Activated B cell treated with CpG ODN at 0.5 μM for 24 hours (primary cell): ENCODE measurements around the gene GMEB2. TPM values are rescaled to one million over a fixed set of nuclear protein-coding genes. Genes with fewer than 3 reads are reported as not detected.
A peak's percentile ranks its signal among the peaks of the same experiment; 100 is the strongest.

ENCODE experiments used
- ATAC-seq: fragments of 200-7000 bp; cut with Tn5 transposase; one replicate; pipeline ENCODE4 v1.10.0; 2021; ENCODE audit warnings: low read depth, mild to moderate bottlenecking, moderate library complexity
- CTCF ChIA-PET: fragments of 350-600 bp; sonication (Branson Sonifier 250); formaldehyde crosslinking; loops from one replicate; lab custom pipeline; 2021; ENCODE audit warnings: antibody characterized with exemption; lab: Charles Lee
- POLR2A ChIA-PET: fragments of 350-600 bp; sonication (Branson Sonifier 250); formaldehyde crosslinking; loops from one replicate; lab custom pipeline; 2021; ENCODE audit warnings: antibody characterized with exemption; lab: Charles Lee
- DNase-seq: peaks from one replicate; pipeline ENCODE4 v3.0.0; 2022
- H3K27ac Mint-ChIP-seq: one replicate; pipeline ENCODE4 v1.8.0; 2020; ENCODE audit warnings: mixed read lengths
- H3K27me3 Mint-ChIP-seq: one replicate; pipeline ENCODE4 v1.8.0; 2021; ENCODE audit warnings: mixed read lengths
- H3K36me3 Mint-ChIP-seq: one replicate; pipeline ENCODE4 v1.8.0; 2021; ENCODE audit warnings: low read depth, mixed read lengths
- H3K4me1 Mint-ChIP-seq: one replicate; pipeline ENCODE4 v1.8.0; 2021; ENCODE audit warnings: mixed read lengths
- H3K4me3 Mint-ChIP-seq: one replicate; pipeline ENCODE4 v1.8.0; 2020; ENCODE audit warnings: mild to moderate bottlenecking, mixed read lengths
- H3K9me3 Mint-ChIP-seq: one replicate; pipeline ENCODE4 v1.8.0; 2020; ENCODE audit warnings: mixed read lengths
- intact Hi-C: fragments of 100-400 bp; cut with micrococcal nuclease; formaldehyde crosslinking; loops from one replicate; pipeline ENCODE4 v1.15.1; 2024
- total RNA-seq: library from RNA; stranded (reverse); gene quantifications from 2 replicates; pipeline ENCODE4 v1.2.3, GENCODE V29; 2022
- TF ChIP-seq, protein P1 (sequence below): fragments of 200-600 bp; IDR thresholded peaks from one replicate; pipeline ENCODE4 v1.8.0; 2022; ENCODE audit warnings: antibody characterized with exemption, mild to moderate bottlenecking

The GMEB2 gene
- total RNA-seq, 1 donor from 2014 or later: 16.9 TPM

DNA sequence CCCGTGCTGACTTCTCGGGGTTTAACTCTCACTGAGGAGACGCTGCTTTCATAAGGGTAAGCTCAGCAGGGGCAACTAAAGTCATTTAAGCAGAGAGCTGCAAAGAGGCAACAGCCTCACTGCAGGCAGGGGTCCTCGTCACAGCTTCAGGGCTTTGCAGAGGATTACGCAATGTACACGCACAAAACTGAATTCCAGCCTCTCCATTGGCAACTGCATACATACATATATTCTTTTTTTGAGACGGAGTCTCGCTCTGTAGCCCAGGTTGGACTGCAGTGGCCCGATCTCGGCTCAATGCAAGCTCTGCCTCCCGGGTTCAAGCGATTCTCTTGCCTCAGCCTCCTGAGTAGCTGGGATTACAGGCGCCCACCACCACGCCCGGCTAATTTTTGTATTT, 2.4 kb downstream of the GMEB2 start:
- no peak for DNase-seq
- ChIA-PET POLR2A (interaction anchor here (0.7 to 4.6 kb wide), 7 partner anchors 10 to 116 kb away, joined by 3 to 161 read pairs (median 5); partner anchors contain the start of genes ARFRP1, PTK6 and ZGPAT), CTCF (interaction anchor here (0.6 to 1.4 kb wide), 3 partner anchors 13 to 87 kb away, joined by 3 to 7 read pairs (median 3); partner anchors contain the start of gene PTK6)
- peaks cover 20% of the 10 kb centered on the region for H3K36me3 Mint-ChIP-seq
- H3K27me3 Mint-ChIP-seq: no peaks in the 10 kb centered on the region
- TF ChIP-seq, protein P1, sequence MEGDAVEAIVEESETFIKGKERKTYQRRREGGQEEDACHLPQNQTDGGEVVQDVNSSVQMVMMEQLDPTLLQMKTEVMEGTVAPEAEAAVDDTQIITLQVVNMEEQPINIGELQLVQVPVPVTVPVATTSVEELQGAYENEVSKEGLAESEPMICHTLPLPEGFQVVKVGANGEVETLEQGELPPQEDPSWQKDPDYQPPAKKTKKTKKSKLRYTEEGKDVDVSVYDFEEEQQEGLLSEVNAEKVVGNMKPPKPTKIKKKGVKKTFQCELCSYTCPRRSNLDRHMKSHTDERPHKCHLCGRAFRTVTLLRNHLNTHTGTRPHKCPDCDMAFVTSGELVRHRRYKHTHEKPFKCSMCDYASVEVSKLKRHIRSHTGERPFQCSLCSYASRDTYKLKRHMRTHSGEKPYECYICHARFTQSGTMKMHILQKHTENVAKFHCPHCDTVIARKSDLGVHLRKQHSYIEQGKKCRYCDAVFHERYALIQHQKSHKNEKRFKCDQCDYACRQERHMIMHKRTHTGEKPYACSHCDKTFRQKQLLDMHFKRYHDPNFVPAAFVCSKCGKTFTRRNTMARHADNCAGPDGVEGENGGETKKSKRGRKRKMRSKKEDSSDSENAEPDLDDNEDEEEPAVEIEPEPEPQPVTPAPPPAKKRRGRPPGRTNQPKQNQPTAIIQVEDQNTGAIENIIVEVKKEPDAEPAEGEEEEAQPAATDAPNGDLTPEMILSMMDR: no peak
- intact Hi-C loops: loop anchor here (10.0 kb wide), 1 partner anchor 440 kb away; the partner anchor contains the start of gene TCEA2
- peak overlapping the region; percentile 24 for H3K4me3 Mint-ChIP-seq
- no peaks in the 10 kb centered on the region for H3K9me3 Mint-ChIP-seq
- no peak for ATAC-seq
- no peak overlapping the region for H3K27ac Mint-ChIP-seq
- peaks cover 26% of the 10 kb centered on the region for H3K4me1 Mint-ChIP-seq

DNA sequence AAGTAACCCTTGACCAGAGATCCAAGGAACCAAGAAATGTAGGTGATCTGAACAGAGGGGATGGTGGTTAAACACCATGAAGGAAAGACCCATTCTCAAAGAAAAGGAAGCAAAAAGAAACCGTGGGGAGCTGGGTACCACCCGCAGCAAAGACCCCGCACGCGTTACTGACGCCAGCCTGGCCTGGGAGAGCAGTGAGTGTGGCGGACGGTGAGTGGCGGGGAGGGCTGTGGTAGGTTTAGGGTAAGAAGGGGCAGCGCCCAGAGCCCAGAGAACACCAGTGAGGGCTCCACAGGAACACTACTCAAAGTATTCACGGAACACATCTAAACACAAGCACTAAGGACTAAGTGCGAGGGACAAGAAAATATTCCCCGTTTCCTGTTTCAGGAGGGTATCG, 4.2 kb downstream of the GMEB2 start:
- Mint-ChIP-seq H3K4me3 (peak overlapping the region; percentile 20), H3K27ac (peak overlapping the region; percentile 11), H3K9me3 (no peaks in the 10 kb centered on the region), H3K4me1 (peaks cover 10% of the 10 kb centered on the region), H3K27me3 (no peaks in the 10 kb centered on the region), H3K36me3 (peaks cover 28% of the 10 kb centered on the region)
- ATAC-seq: no peak
- intact Hi-C loops: loop anchor here (10.0 kb wide), 1 partner anchor 442 kb away; the partner anchor contains the start of gene TCEA2
- TF ChIP-seq, protein P1: no peak
- POLR2A ChIA-PET: no interaction called here
- no peak for DNase-seq
- CTCF ChIA-PET: interaction anchor here (1.0 kb wide), 1 partner anchor 85 kb away, joined by 3 read pairs; no protein-coding TSS in a partner anchor

DNA sequence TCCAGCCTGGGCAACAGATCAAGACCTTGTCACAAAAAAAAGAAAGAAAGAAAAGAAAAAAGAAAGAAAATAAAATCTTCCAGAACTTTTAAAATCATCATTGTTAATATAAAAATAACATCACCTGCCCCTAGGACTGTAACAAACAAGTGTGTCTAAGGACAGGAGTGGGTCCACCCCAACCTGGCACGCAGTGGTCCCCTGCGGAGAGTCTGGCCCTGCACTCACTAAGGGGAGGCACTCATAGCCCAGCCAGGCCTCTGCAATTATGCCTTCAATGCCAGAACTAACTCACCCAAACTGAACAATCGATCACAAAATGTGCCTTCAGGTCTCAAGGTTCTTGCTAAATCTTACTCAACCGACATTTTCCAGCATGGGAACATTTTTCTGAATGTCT, 4.8 kb downstream of the GMEB2 start:
- no peak for ATAC-seq
- Mint-ChIP-seq H3K36me3 (peaks cover 32% of the 10 kb centered on the region), H3K4me1 (peaks cover 13% of the 10 kb centered on the region), H3K9me3 (no peaks in the 10 kb centered on the region), H3K27ac (no peak overlapping the region), H3K27me3 (no peaks in the 10 kb centered on the region), H3K4me3 (no peak overlapping the region)
- intact Hi-C loops: loop anchor here (10.0 kb wide), 1 partner anchor 443 kb away; the partner anchor contains the start of gene TCEA2
- TF ChIP-seq, protein P1: no peak
- POLR2A ChIA-PET: no interaction called here
- CTCF ChIA-PET: interaction anchor here (1.0 kb wide), 1 partner anchor 84 kb away, joined by 3 read pairs; no protein-coding TSS in a partner anchor
- DNase-seq: no peak

DNA sequence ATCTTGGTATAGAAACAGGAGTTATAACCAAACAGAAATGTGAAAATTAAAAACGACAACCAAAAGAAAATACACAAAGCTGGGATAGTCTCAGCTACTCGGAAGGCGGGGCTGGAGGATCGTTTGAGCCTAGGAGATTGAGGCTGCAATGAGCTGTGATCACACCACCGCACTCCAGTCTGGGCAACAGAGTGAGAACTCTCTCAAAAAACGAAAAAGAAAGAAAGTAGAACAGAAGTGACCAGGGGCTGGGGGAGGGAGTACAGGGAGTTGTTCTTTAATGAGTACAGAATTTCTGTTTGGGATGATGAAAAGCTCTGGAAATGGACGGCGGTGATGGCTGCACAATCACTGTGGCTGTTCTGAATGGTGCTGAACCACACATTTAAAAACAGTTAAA, 5.9 kb downstream of the GMEB2 start:
- H3K36me3 Mint-ChIP-seq: peaks cover 42% of the 10 kb centered on the region
- H3K9me3 Mint-ChIP-seq: no peaks in the 10 kb centered on the region
- H3K4me3 Mint-ChIP-seq: no peak overlapping the region
- no peak overlapping the region for H3K27ac Mint-ChIP-seq
- TF ChIP-seq, protein P1: no peak
- ChIA-PET CTCF (interaction anchor here (1.3 kb wide), 1 partner anchor 21 kb away, joined by 4 read pairs; no protein-coding TSS in a partner anchor), POLR2A (interaction anchor here (0.7 to 1.0 kb wide), 4 partner anchors 17 to 93 kb away, joined by 3 to 5 read pairs (median 4); partner anchors contain the start of genes ARFRP1 and ZGPAT)
- ATAC-seq (no peak), DNase-seq (no peak)
- no peaks in the 10 kb centered on the region for H3K27me3 Mint-ChIP-seq
- peaks cover 15% of the 10 kb centered on the region for H3K4me1 Mint-ChIP-seq
- intact Hi-C loops: loop anchor here (10.0 kb wide), 1 partner anchor 444 kb away; the partner anchor contains the start of gene TCEA2

DNA sequence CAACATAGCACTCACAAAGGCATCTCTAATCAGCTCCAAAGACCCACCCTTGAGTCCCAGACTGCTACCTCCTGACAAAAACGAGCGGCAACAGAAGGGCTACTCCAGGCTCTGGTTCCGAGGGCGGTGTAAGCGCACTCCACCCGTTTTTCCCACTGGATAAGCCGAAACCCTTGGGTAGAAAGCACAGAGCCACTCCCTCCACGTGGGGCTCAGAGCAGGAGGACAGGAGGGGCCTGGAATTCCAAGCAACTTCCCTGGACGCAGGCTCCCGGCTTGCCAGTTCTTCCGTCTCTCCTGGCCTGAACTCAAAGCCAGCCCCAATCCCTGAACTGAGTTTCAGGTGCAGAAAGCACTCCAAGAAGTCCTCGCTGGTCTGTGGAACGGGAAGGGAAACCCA, 7.4 kb downstream of the GMEB2 start:
- intact Hi-C loops: no loop called here
- H3K27me3 Mint-ChIP-seq: no peaks in the 10 kb centered on the region
- ChIA-PET CTCF (no interaction called here), POLR2A (no interaction called here)
- H3K27ac Mint-ChIP-seq: no peak overlapping the region
- ATAC-seq (no peak), DNase-seq (no peak)
- peaks cover 51% of the 10 kb centered on the region for H3K36me3 Mint-ChIP-seq
- no peak overlapping the region for H3K4me3 Mint-ChIP-seq
- H3K4me1 Mint-ChIP-seq: peaks cover 11% of the 10 kb centered on the region
- TF ChIP-seq, protein P1: no peak
- H3K9me3 Mint-ChIP-seq: no peaks in the 10 kb centered on the region
